ENCODE results near the gene TBC1D4.
"Not testable (repeated sequence)": the region's sequence is repeated elsewhere in the genome, so short reads cannot be mapped to it uniquely, and the experiment has no call there.

TBC1D4 gene

DNA sequence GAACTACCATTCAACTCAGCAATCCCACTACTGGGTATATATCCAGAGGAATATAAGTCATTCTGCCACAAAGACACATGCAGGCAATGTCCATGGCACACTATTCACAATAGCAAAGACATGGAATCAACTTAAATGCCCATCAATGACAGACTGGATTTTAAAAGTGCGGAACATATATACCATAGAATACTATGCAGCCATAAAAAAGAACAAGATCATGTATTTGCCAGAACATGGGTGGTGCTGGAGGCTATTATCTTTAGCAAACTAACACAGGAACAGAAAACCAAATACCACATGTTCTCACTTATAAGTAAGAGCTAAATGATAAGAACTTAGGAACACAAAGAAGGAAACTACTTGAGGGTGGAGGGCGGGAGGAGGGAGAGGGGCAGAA lies 47.8 kb downstream of the TBC1D4 start:
- not testable (repeated sequence) for H2BK5ac ChIP-seq (ENCODE audit: low read depth, low read length, poor library complexity); H3K9ac ChIP-seq (ENCODE audit: low read length); H3K4me1 ChIP-seq (ENCODE audit: control insufficient read depth in 1 of 2, insufficient read depth in 2 of 2, low read length in 2 of 2); H3K4me3 ChIP-seq (ENCODE audit: low read depth, low read length); H3K4me2 ChIP-seq (ENCODE audit: low read length); H3K4ac ChIP-seq (ENCODE audit: low read depth, low read length); H2AFZ ChIP-seq (ENCODE audit: insufficient read depth, low read length, poor library complexity); H3K27ac ChIP-seq (ENCODE audit: low read depth, low read length); H4K12ac ChIP-seq (ENCODE audit: low read depth, low read length); H3K18ac ChIP-seq (ENCODE audit: low read length); H4K8ac ChIP-seq (ENCODE audit: low read depth, low read length); H3K9me3 ChIP-seq (ENCODE audit: insufficient read depth, low read depth, low read length); H4K91ac ChIP-seq (ENCODE audit: low read depth, low read length); H3K14ac ChIP-seq (ENCODE audit: low read length); DNase-seq; H3K27me3 ChIP-seq (ENCODE audit: insufficient read depth, low read length); H2BK120ac ChIP-seq (ENCODE audit: insufficient read depth, low read length, poor library complexity); H2BK12ac ChIP-seq (ENCODE audit: low read length); H3K36me3 ChIP-seq (ENCODE audit: control insufficient read depth in 1 of 2, insufficient read depth in 2 of 2, low read length in 2 of 2); H3K79me2 ChIP-seq (ENCODE audit: control insufficient read depth, insufficient read depth, low read length, poor library complexity); H3K79me1 ChIP-seq (ENCODE audit: low read length); H3K23ac ChIP-seq (ENCODE audit: low read length); H2AK5ac ChIP-seq (ENCODE audit: low read length)
- no CpG with 5 or more reads among the region's 2 CpGs for WGBS (ENCODE audit: extremely low coverage, insufficient coverage, insufficient read length)

DNA sequence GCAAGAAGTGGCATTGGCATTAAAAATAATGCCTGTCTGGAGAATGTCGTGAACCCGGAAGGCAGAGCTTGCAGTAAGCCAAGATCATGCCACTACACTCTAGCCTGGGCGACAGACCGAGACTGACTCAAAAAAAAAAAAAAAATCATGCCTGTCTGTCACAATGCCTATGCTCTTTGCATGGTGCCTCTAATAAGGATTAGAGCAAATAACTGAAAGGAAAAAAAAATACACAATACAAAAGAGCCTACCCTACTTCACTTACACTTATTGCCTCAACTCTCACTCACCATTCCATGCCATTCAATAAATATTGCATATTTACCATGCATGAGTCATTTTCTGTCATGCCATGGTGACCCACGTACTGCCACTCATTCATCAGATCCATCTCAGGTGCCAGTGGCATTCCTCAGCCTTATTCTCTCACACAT lies 49.1 kb downstream of the TBC1D4 start:
- H2BK12ac ChIP-seq (ENCODE audit: low read length) = no peak overlapping the region
- H3K9me3 ChIP-seq (ENCODE audit: insufficient read depth, low read depth, low read length) = no peaks in the 10 kb centered on the region
- no peaks in the 10 kb centered on the region for H3K36me3 ChIP-seq (ENCODE audit: control insufficient read depth in 1 of 2, insufficient read depth in 2 of 2, low read length in 2 of 2)
- no peak overlapping the region for H3K9ac ChIP-seq (ENCODE audit: low read length)
- H3K4ac ChIP-seq (ENCODE audit: low read depth, low read length) = no peak overlapping the region
- H2AFZ ChIP-seq (ENCODE audit: insufficient read depth, low read length, poor library complexity) = no peak overlapping the region
- no CpG with 5 or more reads among the region's 5 CpGs for WGBS (ENCODE audit: extremely low coverage, insufficient coverage, insufficient read length)
- H2BK120ac ChIP-seq (ENCODE audit: insufficient read depth, low read length, poor library complexity) = no peak overlapping the region
- H3K4me2 ChIP-seq (ENCODE audit: low read length) = no peak overlapping the region
- H3K27ac ChIP-seq (ENCODE audit: low read depth, low read length) = no peak overlapping the region
- no peaks in the 10 kb centered on the region for H3K27me3 ChIP-seq (ENCODE audit: insufficient read depth, low read length)
- no peak overlapping the region for H4K8ac ChIP-seq (ENCODE audit: low read depth, low read length)
- no peak overlapping the region for H3K18ac ChIP-seq (ENCODE audit: low read length)
- no peak for DNase-seq
- H2BK5ac ChIP-seq (ENCODE audit: low read depth, low read length, poor library complexity) = no peak overlapping the region
- H3K79me1 ChIP-seq (ENCODE audit: low read length) = no peaks in the 10 kb centered on the region
- no peak overlapping the region for H2AK5ac ChIP-seq (ENCODE audit: low read length)
- no peak overlapping the region for H4K12ac ChIP-seq (ENCODE audit: low read depth, low read length)
- no peak overlapping the region for H3K23ac ChIP-seq (ENCODE audit: low read length)
- H4K91ac ChIP-seq (ENCODE audit: low read depth, low read length) = no peak overlapping the region
- no peak overlapping the region for H3K14ac ChIP-seq (ENCODE audit: low read length)
- H3K4me3 ChIP-seq (ENCODE audit: low read depth, low read length) = no peak overlapping the region
- H3K79me2 ChIP-seq (ENCODE audit: control insufficient read depth, insufficient read depth, low read length, poor library complexity) = no peaks in the 10 kb centered on the region
- H3K4me1 ChIP-seq (ENCODE audit: control insufficient read depth in 1 of 2, insufficient read depth in 2 of 2, low read length in 2 of 2) = no peaks in the 10 kb centered on the region

- H2BK12ac ChIP-seq (ENCODE audit: low read length) = no peak overlapping the region
- H3K4me1 ChIP-seq (ENCODE audit: control insufficient read depth in 1 of 2, insufficient read depth in 2 of 2, low read length in 2 of 2) = no peaks in the 10 kb centered on the region
- no peak overlapping the region for H4K12ac ChIP-seq (ENCODE audit: low read depth, low read length)
- no peak overlapping the region for H3K4ac ChIP-seq (ENCODE audit: low read depth, low read length)
- no peak overlapping the region for H3K9ac ChIP-seq (ENCODE audit: low read length)
- H3K27ac ChIP-seq (ENCODE audit: low read depth, low read length) = no peak overlapping the region
- H3K4me3 ChIP-seq (ENCODE audit: low read depth, low read length) = no peak overlapping the region
- H3K27me3 ChIP-seq (ENCODE audit: insufficient read depth, low read length) = no peaks in the 10 kb centered on the region
- no peak overlapping the region for H4K91ac ChIP-seq (ENCODE audit: low read depth, low read length)
- H3K79me1 ChIP-seq (ENCODE audit: low read length) = no peaks in the 10 kb centered on the region
- no peak overlapping the region for H2BK5ac ChIP-seq (ENCODE audit: low read depth, low read length, poor library complexity)
- no peaks in the 10 kb centered on the region for H3K79me2 ChIP-seq (ENCODE audit: control insufficient read depth, insufficient read depth, low read length, poor library complexity)
- no peak overlapping the region for H4K8ac ChIP-seq (ENCODE audit: low read depth, low read length)
- no peak overlapping the region for H2BK120ac ChIP-seq (ENCODE audit: insufficient read depth, low read length, poor library complexity)
- H3K36me3 ChIP-seq (ENCODE audit: control insufficient read depth in 1 of 2, insufficient read depth in 2 of 2, low read length in 2 of 2) = no peaks in the 10 kb centered on the region
- no CpG with 5 or more reads among the region's 2 CpGs for WGBS (ENCODE audit: extremely low coverage, insufficient coverage, insufficient read length)
- no peak overlapping the region for H3K18ac ChIP-seq (ENCODE audit: low read length)
- no peaks in the 10 kb centered on the region for H3K9me3 ChIP-seq (ENCODE audit: insufficient read depth, low read depth, low read length)
- no peak overlapping the region for H3K4me2 ChIP-seq (ENCODE audit: low read length)
- no peak overlapping the region for H3K14ac ChIP-seq (ENCODE audit: low read length)
- DNase-seq = no peak
- no peak overlapping the region for H2AFZ ChIP-seq (ENCODE audit: insufficient read depth, low read length, poor library complexity)
- no peak overlapping the region for H3K23ac ChIP-seq (ENCODE audit: low read length)
- no peak overlapping the region for H2AK5ac ChIP-seq (ENCODE audit: low read length)
Measured at GRCh38 chr13:75432045-75432444, 49.9 kb downstream of the TBC1D4 start.

DNA sequence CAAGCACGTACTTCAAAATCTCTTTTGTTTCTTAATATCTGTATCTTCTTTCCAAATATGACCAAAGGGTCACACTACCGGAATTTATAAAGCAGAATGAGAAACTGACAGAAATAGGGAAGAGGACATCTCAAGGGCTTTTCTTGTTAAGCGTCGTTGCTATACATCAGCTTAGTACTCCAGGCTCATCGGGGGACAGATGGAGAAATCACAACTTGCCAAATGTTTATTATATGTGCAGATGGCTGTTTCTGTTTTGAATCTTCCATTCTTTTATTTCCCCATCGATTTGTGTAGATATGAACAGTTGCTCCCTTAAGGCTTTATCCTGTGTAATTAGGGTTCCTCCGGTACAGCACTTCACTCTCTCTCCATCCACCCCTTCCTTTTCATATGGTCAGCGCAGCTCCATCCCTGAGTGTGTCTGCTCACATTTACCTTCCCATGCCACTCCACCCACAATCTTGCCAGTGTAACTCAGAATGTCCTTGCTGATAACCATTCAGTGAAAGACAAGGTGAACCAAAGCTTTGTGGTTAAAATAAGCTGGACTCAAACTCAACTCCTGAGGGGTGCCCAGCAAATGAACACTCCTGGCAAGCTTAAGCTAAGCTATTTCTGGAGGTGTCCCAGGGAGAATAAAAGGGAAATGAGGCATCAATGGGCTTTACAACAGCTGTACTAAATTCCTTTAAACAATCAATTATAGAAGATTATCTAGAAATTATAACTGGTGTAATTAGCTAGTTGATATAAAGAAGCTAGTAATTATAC lies 51.3 kb downstream of the TBC1D4 start:
- H3K36me3 ChIP-seq (ENCODE audit: control insufficient read depth in 1 of 2, insufficient read depth in 2 of 2, low read length in 2 of 2) = no peaks in the 10 kb centered on the region
- no peaks in the 10 kb centered on the region for H3K79me2 ChIP-seq (ENCODE audit: control insufficient read depth, insufficient read depth, low read length, poor library complexity)
- H4K12ac ChIP-seq (ENCODE audit: low read depth, low read length) = no peak overlapping the region
- H3K79me1 ChIP-seq (ENCODE audit: low read length) = no peaks in the 10 kb centered on the region
- no peak overlapping the region for H3K4me3 ChIP-seq (ENCODE audit: low read depth, low read length)
- H3K9ac ChIP-seq (ENCODE audit: low read length) = no peak overlapping the region
- no peak overlapping the region for H3K23ac ChIP-seq (ENCODE audit: low read length)
- H2AFZ ChIP-seq (ENCODE audit: insufficient read depth, low read length, poor library complexity) = no peak overlapping the region
- WGBS (ENCODE audit: extremely low coverage, insufficient coverage, insufficient read length) = no CpG with 5 or more reads among the region's 8 CpGs
- DNase-seq = no peak
- no peak overlapping the region for H2BK120ac ChIP-seq (ENCODE audit: insufficient read depth, low read length, poor library complexity)
- no peak overlapping the region for H3K18ac ChIP-seq (ENCODE audit: low read length)
- H3K27ac ChIP-seq (ENCODE audit: low read depth, low read length) = no peak overlapping the region
- H3K4me1 ChIP-seq (ENCODE audit: control insufficient read depth in 1 of 2, insufficient read depth in 2 of 2, low read length in 2 of 2) = no peaks in the 10 kb centered on the region
- H3K4ac ChIP-seq (ENCODE audit: low read depth, low read length) = no peak overlapping the region
- H2BK5ac ChIP-seq (ENCODE audit: low read depth, low read length, poor library complexity) = no peak overlapping the region
- H3K14ac ChIP-seq (ENCODE audit: low read length) = no peak overlapping the region
- no peaks in the 10 kb centered on the region for H3K27me3 ChIP-seq (ENCODE audit: insufficient read depth, low read length)
- no peak overlapping the region for H3K4me2 ChIP-seq (ENCODE audit: low read length)
- no peak overlapping the region for H2AK5ac ChIP-seq (ENCODE audit: low read length)
- H3K9me3 ChIP-seq (ENCODE audit: insufficient read depth, low read depth, low read length) = no peaks in the 10 kb centered on the region
- no peak overlapping the region for H4K91ac ChIP-seq (ENCODE audit: low read depth, low read length)
- H4K8ac ChIP-seq (ENCODE audit: low read depth, low read length) = no peak overlapping the region
- no peak overlapping the region for H2BK12ac ChIP-seq (ENCODE audit: low read length)
